Body of pancreas (tissue), 4 donors: ENCODE results near the gene CST4. TPM values are rescaled to one million over a fixed set of nuclear protein-coding genes. Genes with fewer than 3 reads are reported as not detected.
"Not testable (repeated sequence)": the region's sequence is repeated elsewhere in the genome, so short reads cannot be mapped to it uniquely, and the experiment has no call there.

Experiments
- ATAC-seq: fragments of 150-250 bp; one replicate; pipeline ENCODE4 v1.9.1; 2016
- DNase-seq, 4 donors: peaks; one replicate each; pipeline ENCODE4 v3.0.0-alpha.2; 2019
- H3K27ac ChIP-seq, 4 donors: fragments of 200-600 bp; sonication (generic); 1 replicate in 3 of 4; 2 replicates in 1 of 4; pipeline versions ENCODE4 v1.5.1 to v1.6.1; 2016 to 2019; ENCODE audit warnings: mild to moderate bottlenecking in 1 of 4, mixed read lengths in 1 of 4, moderate library complexity in 1 of 4
- H3K27me3 ChIP-seq, 2 donors: fragments of 200-600 bp; sonication (generic); one replicate each; pipeline ENCODE4 v1.6.0; 2016; ENCODE audit warnings: mild to moderate bottlenecking in 1 of 2
- H3K36me3 ChIP-seq, 2 donors: fragments of 200-600 bp; sonication (generic); replicated peaks in 1 of 2; 2 replicates each; pipeline ENCODE4 v1.5.1; 2016; ENCODE audit warnings: low read depth in 2 of 2; ENCODE audit not compliant: insufficient read depth in 1 of 2
- H3K4me1 ChIP-seq: fragments of 200-600 bp; sonication (generic); one replicate; pipeline ENCODE4 v1.6.0; 2016
- H3K4me3 ChIP-seq, 2 donors: fragments of 200-600 bp; sonication (generic); 1 replicate in 1 of 2; 2 replicates in 1 of 2; pipeline ENCODE4 v1.5.1; 2016 to 2019
- H3K9me3 ChIP-seq, 3 donors: fragments of 200-600 bp; sonication (generic); 1 replicate in 2 of 3; 2 replicates in 1 of 3; pipeline ENCODE4 v1.5.1; 2016
- CTCF ChIP-seq, 7 experiments: fragments of 450-650 bp in 4 of 7; fragments of 200-600 bp in 3 of 7; sonication (generic) in 3 of 7; IDR thresholded peaks; one replicate each; pipeline ENCODE4 v1.5.1; 2016 to 2019; ENCODE audit warnings: antibody characterized with exemption in 7 of 7
- POLR2A ChIP-seq, 3 donors: fragments of 450-650 bp; IDR thresholded peaks; one replicate each; pipeline ENCODE4 v1.6.1; 2016; ENCODE audit warnings: antibody characterized with exemption in 3 of 3, mild to moderate bottlenecking in 2 of 3
- WGBS, 2 donors: methylation state at CpG; one replicate each; pipeline ENCODE4 v1.1.5; 2017; 5-methylcytosine and 5-hydroxymethylcytosine counted together
- intact Hi-C: fragments of 100-400 bp; cut with DNase I; formaldehyde crosslinking; loops from one replicate; pipeline ENCODE4 v1.15.1; 2023
- small RNA-seq: library from RNA; depleted of rRNA; stranded (forward); fragments of <200 nt; gene quantifications from one replicate; pipeline ENCODE3, GENCODE V24; 2016
- total RNA-seq, 2 donors: library from RNA; depleted of rRNA; stranded (reverse); fragments of >200 nt; gene quantifications; one replicate each; pipeline ENCODE4 v1.1.0, GENCODE V29; 2016

Gene CST4
- total RNA-seq, 2 donors from 2014 or later = not detected

DNA sequence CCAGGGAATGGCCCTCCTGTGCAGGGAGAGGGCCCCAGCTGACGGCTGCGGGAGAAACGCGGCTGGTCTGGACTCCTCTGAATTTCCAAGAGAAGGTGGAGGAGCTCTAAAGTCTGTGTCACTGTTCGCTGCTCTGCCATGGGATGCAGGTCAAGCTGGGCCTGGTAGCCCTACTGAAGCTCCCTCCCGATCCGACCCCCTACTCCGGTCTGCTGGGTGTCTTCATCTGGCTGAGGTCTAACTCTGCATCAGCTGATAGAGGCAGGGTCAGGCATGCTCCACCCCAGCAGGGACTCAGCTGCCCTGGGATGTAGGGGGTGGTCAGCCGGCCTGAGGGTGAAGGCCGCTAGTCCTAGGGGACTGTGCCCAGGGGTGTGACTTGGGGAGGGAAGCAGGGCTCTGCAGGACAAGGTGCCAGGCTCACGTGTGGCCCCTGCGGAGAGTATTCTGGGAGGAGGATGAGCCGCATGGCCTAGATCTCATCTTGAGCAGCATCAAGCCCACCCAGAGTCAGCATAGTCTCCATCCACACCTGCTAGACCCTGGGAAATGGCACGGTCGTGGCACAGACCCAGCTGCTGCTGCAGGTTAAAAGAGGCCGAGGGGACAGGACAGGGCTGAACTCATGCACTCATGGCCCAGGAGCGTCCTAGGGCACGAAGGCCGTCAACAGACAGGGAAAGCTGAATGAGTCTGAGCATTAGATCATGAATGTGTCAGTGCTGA is 52.5 kb downstream of the CST4 start:
- no peak for TF ChIP-seq CTCF (IDR thresholded peaks at IDR 0.05)
- no peak for TF ChIP-seq POLR2A (IDR thresholded peaks at IDR 0.05)
- Histone ChIP-seq H3K27ac (peak overlapping the region in 2 of 4 donors; percentile 80 to 93), H3K27me3 (no peaks in the 10 kb centered on the region), H3K9me3 (no peaks in the 10 kb centered on the region), H3K4me1 (peaks cover 30% of the 10 kb centered on the region), H3K4me3 (peak overlapping the region; percentile 39 to 93), H3K36me3 (peaks cover 0 to 3% of the 10 kb centered on the region in 2 donors)
- ATAC-seq (no peak), DNase-seq (no peak)
- WGBS, 2 donors = 42 to 58% methylated on average over 13 to 19 of the region's 19 CpGs
- intact Hi-C loops = no loop called here

- H3K4me3 ChIP-seq, ATAC-seq, intact Hi-C loops, H3K27me3 ChIP-seq, H3K27ac ChIP-seq, H3K36me3 ChIP-seq, H3K9me3 ChIP-seq, DNase-seq: not testable (repeated sequence)
- H3K4me1 ChIP-seq = peaks cover 26% of the 10 kb centered on the region
- 79 to 89% methylated on average over 1 to 2 of the region's 2 CpGs for WGBS, 2 donors
Measured at GRCh38 chr20:23635768-23636090, 53.1 kb downstream of the CST4 start.

Small RNA genes within 50 kb of the gene (small RNA-seq; reads per million reads assigned to genes)
- gene CST2P1 = not detected

Other genes starting within 250 kb of the CST4 start
- gene CSTL1, start 249.4 kb downstream of the CST4 start, total RNA-seq = not detected
- gene CST11, start 236.2 kb downstream of the CST4 start, total RNA-seq = not detected
- gene CST8, start 197.9 kb downstream of the CST4 start, total RNA-seq = not detected
- gene CST9L, start 120.6 kb downstream of the CST4 start, total RNA-seq = not detected
- 1 to 10 TPM in 1 of 2 donors, not detected in 1; 3.6 TPM for gene CST9, start 83.1 kb downstream of the CST4 start, total RNA-seq
- 100 to 1,000 TPM; 491 to 654 TPM for gene CST3, start 51.1 kb downstream of the CST4 start, total RNA-seq
- gene CST1, start 61.9 kb upstream of the CST4 start, total RNA-seq = not detected
- gene CST2, start 137.7 kb upstream of the CST4 start, total RNA-seq = not detected
- gene CST5, start 190.7 kb upstream of the CST4 start, total RNA-seq = not detected